Measurements from ENCODE around the gene ABCC1.
"Not testable (repeated sequence)": the region's sequence is repeated elsewhere in the genome, so short reads cannot be mapped to it uniquely, and the experiment has no call there.

The ABCC1 gene

DNA sequence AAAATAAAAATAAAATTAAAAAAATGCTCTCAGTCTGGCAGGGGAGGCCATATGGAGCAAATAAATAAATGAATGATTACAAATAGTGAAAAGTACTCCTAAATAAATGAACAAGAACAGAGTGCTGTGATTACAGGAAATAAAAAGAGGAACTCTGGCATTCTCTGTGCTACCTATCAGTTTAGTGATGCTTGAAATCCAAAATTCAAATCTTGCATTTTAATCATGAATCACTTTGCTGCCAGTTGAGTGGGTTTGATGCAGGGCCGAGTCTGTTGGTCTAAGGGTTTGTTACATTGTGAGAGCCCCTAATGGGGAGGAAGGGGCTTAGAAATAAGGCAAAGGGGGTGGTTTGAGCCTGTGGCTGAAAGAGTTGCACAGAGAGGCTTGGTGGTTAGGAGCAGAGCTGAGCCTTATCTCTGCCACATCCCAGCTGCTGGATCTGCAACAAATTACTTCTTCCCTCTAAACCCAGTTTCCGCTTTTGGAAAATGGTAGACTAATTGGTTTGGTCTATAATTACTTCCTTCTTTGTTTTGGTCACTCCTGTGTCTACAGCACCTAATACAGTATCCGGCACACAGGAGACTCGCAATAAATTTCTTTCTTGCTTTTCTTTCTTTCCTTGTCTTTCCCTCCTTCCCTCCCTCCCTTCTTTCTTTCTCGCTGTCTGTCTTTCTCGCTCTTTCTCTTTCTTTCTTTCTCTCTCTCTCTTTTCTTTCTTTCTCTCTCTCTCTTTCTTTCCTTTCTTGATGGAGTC, 6.3 kb upstream of the ABCC1 start:
- in situ Hi-C loops (cut with MboI; ENCODE audit: low sequenced_read_pairs), result no loop called here

GRCh38 chr16:15946257-15947044, 3.0 kb upstream of the ABCC1 start:
- in situ Hi-C loops (cut with MboI; ENCODE audit: low sequenced_read_pairs), result no loop called here

DNA sequence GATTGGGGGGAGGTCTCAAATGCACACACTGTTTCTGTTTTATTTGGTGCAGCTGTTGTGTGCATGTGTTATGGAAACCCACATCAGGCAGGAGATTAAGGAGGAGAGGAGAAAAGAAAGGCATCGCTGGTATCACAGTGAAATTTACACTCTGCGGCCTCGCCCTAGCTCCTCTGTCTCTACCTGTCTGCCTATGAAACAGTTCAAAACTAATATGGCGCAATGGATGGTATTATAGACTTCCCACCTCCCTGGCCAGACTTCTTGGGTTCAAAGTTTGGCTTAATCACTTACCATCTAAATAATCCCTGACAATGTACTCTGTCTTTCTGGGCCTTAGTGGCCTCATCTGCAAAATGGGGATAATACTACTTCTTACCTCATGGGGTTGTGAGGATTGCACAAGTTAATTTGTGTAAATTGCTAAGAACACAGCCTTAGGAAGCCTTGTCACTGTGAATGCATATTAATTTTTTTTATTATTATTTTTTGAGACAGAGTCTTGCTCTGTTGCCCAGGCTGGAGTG, 1.4 kb upstream of the ABCC1 start:
- in situ Hi-C loops (cut with MboI; ENCODE audit: low sequenced_read_pairs), result no loop called here

- in situ Hi-C loops (cut with MboI; ENCODE audit: low sequenced_read_pairs), result no loop called here
Observed at GRCh38 chr16:15948532-15949209, 745 bp upstream of the ABCC1 start.

- in situ Hi-C loops (cut with MboI; ENCODE audit: low sequenced_read_pairs), result no loop called here
Observed at GRCh38 chr16:15950161-15950854, 892 bp downstream of the ABCC1 start.

DNA sequence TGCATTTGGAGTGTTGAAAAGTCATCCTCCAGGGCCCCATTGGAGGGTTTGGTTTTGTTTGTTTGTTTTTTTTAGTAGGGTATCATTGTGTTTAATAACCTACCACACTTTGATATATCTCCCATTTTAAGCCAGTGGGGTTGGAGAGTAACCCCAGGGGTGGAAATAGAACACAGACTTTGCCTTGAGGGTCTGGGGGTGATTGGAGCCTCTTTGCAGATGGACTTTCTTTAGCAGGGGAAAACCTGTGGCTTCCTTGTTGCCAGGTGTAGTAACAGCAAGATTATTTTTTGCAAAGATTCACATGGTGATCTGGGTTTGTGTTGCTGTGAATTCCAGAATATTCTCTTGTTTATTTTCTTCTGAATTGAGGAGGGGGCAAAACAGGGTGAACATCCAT, 1.5 kb downstream of the ABCC1 start:
- in situ Hi-C loops (cut with MboI; ENCODE audit: low sequenced_read_pairs), result no loop called here

GRCh38 chr16:15951852-15952251, 2.4 kb downstream of the ABCC1 start:
- in situ Hi-C loops (cut with MboI; ENCODE audit: low sequenced_read_pairs), result no loop called here

- in situ Hi-C loops (cut with MboI; ENCODE audit: low sequenced_read_pairs), result no loop called here
Observed at GRCh38 chr16:15952265-15952711, 2.9 kb downstream of the ABCC1 start.

- in situ Hi-C loops (cut with MboI; ENCODE audit: low sequenced_read_pairs), result no loop called here
Observed at GRCh38 chr16:15953477-15953876, 4.1 kb downstream of the ABCC1 start.

- in situ Hi-C loops (cut with MboI; ENCODE audit: low sequenced_read_pairs), result no loop called here
Observed at GRCh38 chr16:15953929-15954813, 4.8 kb downstream of the ABCC1 start.

DNA sequence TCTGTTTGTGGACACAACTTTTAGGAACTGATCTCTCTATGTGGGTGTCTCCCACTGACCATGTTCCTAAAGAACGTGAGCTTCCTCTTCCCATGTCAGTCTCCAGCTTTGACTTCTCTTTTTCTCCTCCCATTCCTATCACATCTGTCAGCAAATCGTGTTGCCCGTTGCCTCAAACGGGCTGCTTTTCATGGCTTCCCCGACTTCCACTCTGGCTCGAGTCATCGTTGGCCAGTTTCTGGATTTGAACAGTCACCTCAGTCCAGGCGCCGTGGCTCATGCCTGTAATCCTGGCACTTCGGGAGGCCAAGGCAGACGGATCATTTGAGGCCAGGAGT, 5.4 kb downstream of the ABCC1 start:
- in situ Hi-C loops (cut with MboI; ENCODE audit: low sequenced_read_pairs), result no loop called here

DNA sequence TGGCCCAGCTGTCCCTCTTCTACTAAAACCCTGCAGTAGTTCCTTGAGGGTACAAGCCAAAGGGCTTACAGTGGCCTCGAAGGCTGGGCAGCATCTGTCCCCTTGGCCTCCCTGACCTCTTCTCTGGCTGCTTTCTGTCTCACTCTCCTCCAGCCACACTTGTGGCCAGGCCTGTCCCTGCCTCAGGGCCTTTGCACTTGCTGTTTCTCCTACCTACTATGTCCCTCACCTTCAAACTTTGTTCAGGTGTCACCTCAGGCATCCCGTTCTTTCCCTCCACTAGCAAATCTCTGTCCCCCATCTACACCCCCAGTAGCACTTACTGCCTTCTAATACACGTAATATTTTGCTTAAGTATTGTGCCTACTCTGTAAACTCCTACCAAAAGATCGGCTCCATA, 6.0 kb downstream of the ABCC1 start:
- in situ Hi-C loops (cut with MboI; ENCODE audit: low sequenced_read_pairs), result no loop called here

DNA sequence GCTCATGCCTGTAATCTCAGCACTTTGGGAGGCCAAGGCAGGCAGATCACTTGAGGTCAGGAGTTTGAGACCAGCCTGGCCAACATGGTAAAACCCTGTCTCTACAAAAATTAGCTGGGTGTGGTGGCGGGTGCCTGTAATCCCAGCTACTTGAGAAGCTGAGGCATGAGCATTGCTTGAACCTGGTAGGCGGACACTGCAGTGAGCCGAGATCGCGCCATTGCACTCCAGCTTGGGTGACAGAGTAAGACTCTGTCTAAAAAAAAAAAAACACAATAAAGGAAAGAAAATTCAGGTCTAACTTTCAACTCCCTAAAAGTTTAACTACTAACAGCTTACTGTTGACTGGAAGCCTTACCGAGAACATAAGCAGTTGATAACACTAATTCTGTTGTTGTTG, 6.7 kb downstream of the ABCC1 start:
- in situ Hi-C loops (cut with MboI; ENCODE audit: low sequenced_read_pairs), result not testable (repeated sequence)

DNA sequence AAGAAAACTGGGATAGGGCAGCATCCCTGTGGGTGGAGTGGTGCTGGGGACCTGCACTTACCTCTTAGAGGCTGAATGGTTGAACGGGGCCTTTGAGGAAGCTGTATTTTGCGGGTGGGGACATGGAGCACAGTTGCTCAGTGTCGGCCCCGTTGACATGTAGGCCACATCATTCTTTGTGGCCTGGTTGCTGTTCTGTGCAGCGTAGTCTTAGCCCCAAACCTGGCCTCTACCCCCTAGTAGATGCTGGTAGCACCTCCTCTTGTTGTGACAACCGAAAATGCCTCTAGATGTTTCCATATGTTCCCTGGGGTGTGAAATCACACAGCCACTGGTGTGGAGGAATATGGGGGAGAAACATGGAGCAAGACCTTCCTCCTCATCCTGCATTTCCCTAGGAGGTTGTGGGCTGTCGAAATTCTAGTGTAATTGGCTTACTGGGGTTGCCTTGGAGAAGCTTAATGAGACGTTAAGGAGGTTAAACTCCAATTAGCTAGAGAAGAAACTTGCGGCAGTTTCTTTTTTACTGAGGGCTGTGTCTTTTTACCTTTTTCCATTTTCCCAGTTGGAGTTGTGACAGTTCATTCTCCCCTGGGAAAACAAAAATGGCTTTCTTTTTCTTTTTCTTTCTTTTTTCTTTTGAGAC, 9.4 kb downstream of the ABCC1 start:
- in situ Hi-C loops (cut with MboI; ENCODE audit: low sequenced_read_pairs), result no loop called here

- in situ Hi-C loops (cut with MboI; ENCODE audit: low sequenced_read_pairs), result no loop called here
Observed at GRCh38 chr16:15960124-15960971, 10.9 kb downstream of the ABCC1 start.

DNA sequence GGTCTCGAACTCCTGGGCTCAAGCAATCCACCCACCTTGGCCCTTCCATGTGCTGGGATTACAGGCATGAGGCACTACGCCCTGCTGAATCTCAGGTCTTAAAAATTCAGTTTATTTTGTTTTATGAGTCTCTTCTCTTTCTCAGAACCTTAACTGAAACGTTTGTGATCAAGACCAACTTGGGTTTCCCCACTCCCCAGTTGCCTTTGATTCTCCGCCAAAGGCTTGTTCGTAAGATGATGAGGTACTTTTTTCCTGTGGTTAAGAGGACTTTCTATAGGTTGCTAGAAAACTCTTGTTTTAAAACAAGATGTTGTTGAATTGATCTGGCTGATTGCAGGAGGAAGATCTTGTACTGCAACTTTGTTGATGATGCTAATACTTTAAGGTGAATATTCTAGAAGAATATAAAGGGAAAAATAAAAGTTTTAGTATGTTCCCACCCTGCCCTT, 11.7 kb downstream of the ABCC1 start:
- in situ Hi-C loops (cut with MboI; ENCODE audit: low sequenced_read_pairs), result no loop called here

- in situ Hi-C loops (cut with MboI; ENCODE audit: low sequenced_read_pairs), result no loop called here
Observed at GRCh38 chr16:15961571-15962090, 12.2 kb downstream of the ABCC1 start.

- in situ Hi-C loops (cut with MboI; ENCODE audit: low sequenced_read_pairs), result no loop called here
Observed at GRCh38 chr16:15963307-15963910, 14.0 kb downstream of the ABCC1 start.
